Neural cell (in vitro differentiated cells): ENCODE measurements around the gene LRRC63. TPM values are rescaled to one million over a fixed set of nuclear protein-coding genes. Genes with fewer than 3 reads are reported as not detected.

Source experiments
- H2AFZ ChIP-seq: fragments of 200-600, 300-800 bp; sonication (generic), shearing (Covaris generic); 2 replicates; pipeline ENCODE4 v1.6.0; 2014; ENCODE audit warnings: low read depth, mild to moderate bottlenecking, antibody characterized with exemption, low read length, moderate library complexity
- H3F3A ChIP-seq: fragments of 200-600 bp; shearing (Covaris generic); 2 replicates; pipeline ENCODE4 v1.6.1; 2016; ENCODE audit warnings: mild to moderate bottlenecking, moderate library complexity, mixed read lengths, antibody characterized with exemption, low read length; ENCODE audit not compliant: insufficient read depth, poor library complexity, severe bottlenecking
- H3K27ac ChIP-seq: fragments of 200-600, 300-800 bp; sonication (generic), shearing (Covaris generic); 2 replicates; pipeline ENCODE4 v1.5.1; 2014; ENCODE audit warnings: mild to moderate bottlenecking, low read length, moderate library complexity
- H3K27me3 ChIP-seq: fragments of 300-800, 200-600 bp; sonication (generic), shearing (Covaris generic); 2 replicates; pipeline ENCODE4 v1.6.0; 2014; ENCODE audit warnings: mild to moderate bottlenecking, low read depth, low read length, moderate library complexity; ENCODE audit not compliant: insufficient read depth
- H3K36me3 ChIP-seq: fragments of 300-800, 200-600 bp; sonication (generic), shearing (Covaris generic); 2 replicates; pipeline ENCODE4 v1.5.1; 2014; ENCODE audit warnings: mild to moderate bottlenecking, antibody characterized with exemption, low read length, moderate library complexity; ENCODE audit not compliant: insufficient read depth
- H3K4me2 ChIP-seq: fragments of 300-800, 200-600 bp; sonication (generic), shearing (Covaris generic); 2 replicates; pipeline ENCODE4 v1.6.0; 2014; ENCODE audit warnings: mild to moderate bottlenecking, low read length
- H3K4me3 ChIP-seq: fragments of 300-800, 200-600 bp; sonication (generic), shearing (Covaris generic); 2 replicates; pipeline ENCODE4 v1.5.1; 2014; ENCODE audit warnings: mild to moderate bottlenecking, low read length, moderate library complexity
- H3K79me2 ChIP-seq: fragments of 200-600 bp; shearing (Covaris generic); replicated peaks from 2 replicates; pipeline ENCODE4 v1.6.0; 2014; ENCODE audit warnings: mild to moderate bottlenecking, low read length, moderate library complexity; ENCODE audit not compliant: insufficient read depth
- H3K9ac ChIP-seq: fragments of 300-800, 200-600 bp; sonication (generic), shearing (Covaris generic); 2 replicates; pipeline ENCODE4 v1.6.1; 2016; ENCODE audit warnings: mild to moderate bottlenecking, low read length, mixed read lengths
- H3K9me2 ChIP-seq: fragments of 200-600 bp; shearing (Covaris generic); 2 replicates; pipeline ENCODE4 v1.6.1; 2016; ENCODE audit warnings: mild to moderate bottlenecking, low read length, mixed read lengths; ENCODE audit not compliant: insufficient read depth
- H3K9me3 ChIP-seq: fragments of 200-600, 300-800 bp; sonication (generic), shearing (Covaris generic); 2 replicates; pipeline ENCODE4 v1.6.1; 2016; ENCODE audit warnings: mild to moderate bottlenecking, mixed run types, low read length, moderate library complexity, mixed read lengths
- H4K20me1 ChIP-seq: fragments of 200-600 bp; shearing (Covaris generic); 2 replicates; pipeline ENCODE4 v1.6.1; 2016; ENCODE audit warnings: mild to moderate bottlenecking, mixed run types; ENCODE audit not compliant: insufficient read depth
- EP300 ChIP-seq: fragments of 450-650 bp; conservative IDR thresholded peaks from 2 replicates; pipeline ENCODE4 v1.6.1; 2014; ENCODE audit warnings: antibody characterized with exemption, mild to moderate bottlenecking, moderate library complexity; ENCODE audit not compliant: poor library complexity, severe bottlenecking
- EZH2 ChIP-seq: fragments of 200-600, 300-800 bp; shearing (Covaris generic), sonication (generic); IDR thresholded peaks from 2 replicates; pipeline ENCODE4 v1.6.1; 2014; ENCODE audit warnings: antibody characterized with exemption, low read length, borderline replicate concordance, mild to moderate bottlenecking; ENCODE audit not compliant: insufficient read depth, poor library complexity, severe bottlenecking
- MXI1 ChIP-seq: fragments of 450-650 bp; conservative IDR thresholded peaks from 2 replicates; pipeline ENCODE4 v1.6.1; 2014; ENCODE audit warnings: antibody characterized with exemption, mild to moderate bottlenecking; ENCODE audit not compliant: poor library complexity, severe bottlenecking
- POLR2AphosphoS5 ChIP-seq: IDR thresholded peaks from 2 replicates; pipeline ENCODE4 v1.6.1; 2012
- RAD21 ChIP-seq: fragments of 450-650 bp; conservative IDR thresholded peaks from 2 replicates; pipeline ENCODE4 v1.6.1; 2014; ENCODE audit warnings: antibody characterized with exemption, mild to moderate bottlenecking, moderate library complexity
- SMC3 ChIP-seq: fragments of 450-650 bp; conservative IDR thresholded peaks from 2 replicates; pipeline ENCODE4 v1.6.1; 2014; ENCODE audit warnings: antibody characterized with exemption, mild to moderate bottlenecking, moderate library complexity; ENCODE audit not compliant: poor library complexity
- TAF1 ChIP-seq: IDR thresholded peaks from 2 replicates; pipeline ENCODE4 v1.6.1; 2012; ENCODE audit warnings: low read depth
- polyA plus RNA-seq: library from polyadenylated mRNA; depleted of rRNA; stranded (reverse); fragments of >200 nt; gene quantifications from 2 replicates; pipeline ENCODE4 v1.2.3, GENCODE V29; 2014
- TF ChIP-seq, protein P1 (sequence below): IDR thresholded peaks from 2 replicates; pipeline ENCODE4 v1.6.1; 2012; ENCODE audit warnings: borderline replicate concordance
- TF ChIP-seq, protein P2 (sequence below): fragments of 450-650 bp; IDR thresholded peaks from 2 replicates; pipeline ENCODE4 v1.5.1; 2014; ENCODE audit warnings: antibody characterized with exemption, mild to moderate bottlenecking, moderate library complexity; ENCODE audit not compliant: poor library complexity, severe bottlenecking

Gene LRRC63
- polyA plus RNA-seq, 1 donor from 2014 or later, result not detected

- Histone ChIP-seq H3F3A (no peaks in the 10 kb centered on the region), H3K9me3 (no peaks in the 10 kb centered on the region), H3K36me3 (no peaks in the 10 kb centered on the region), H3K27me3 (no peaks in the 10 kb centered on the region), H3K79me2 (no peaks in the 10 kb centered on the region), H2AFZ (no peak overlapping the region), H3K9me2 (no peaks in the 10 kb centered on the region), H4K20me1 (no peaks in the 10 kb centered on the region), H3K27ac (no peak overlapping the region), H3K4me3 (no peak overlapping the region), H3K9ac (no peak overlapping the region), H3K4me2 (no peak overlapping the region)
- TF ChIP-seq SMC3, result no peak
- TF ChIP-seq, protein P1, sequence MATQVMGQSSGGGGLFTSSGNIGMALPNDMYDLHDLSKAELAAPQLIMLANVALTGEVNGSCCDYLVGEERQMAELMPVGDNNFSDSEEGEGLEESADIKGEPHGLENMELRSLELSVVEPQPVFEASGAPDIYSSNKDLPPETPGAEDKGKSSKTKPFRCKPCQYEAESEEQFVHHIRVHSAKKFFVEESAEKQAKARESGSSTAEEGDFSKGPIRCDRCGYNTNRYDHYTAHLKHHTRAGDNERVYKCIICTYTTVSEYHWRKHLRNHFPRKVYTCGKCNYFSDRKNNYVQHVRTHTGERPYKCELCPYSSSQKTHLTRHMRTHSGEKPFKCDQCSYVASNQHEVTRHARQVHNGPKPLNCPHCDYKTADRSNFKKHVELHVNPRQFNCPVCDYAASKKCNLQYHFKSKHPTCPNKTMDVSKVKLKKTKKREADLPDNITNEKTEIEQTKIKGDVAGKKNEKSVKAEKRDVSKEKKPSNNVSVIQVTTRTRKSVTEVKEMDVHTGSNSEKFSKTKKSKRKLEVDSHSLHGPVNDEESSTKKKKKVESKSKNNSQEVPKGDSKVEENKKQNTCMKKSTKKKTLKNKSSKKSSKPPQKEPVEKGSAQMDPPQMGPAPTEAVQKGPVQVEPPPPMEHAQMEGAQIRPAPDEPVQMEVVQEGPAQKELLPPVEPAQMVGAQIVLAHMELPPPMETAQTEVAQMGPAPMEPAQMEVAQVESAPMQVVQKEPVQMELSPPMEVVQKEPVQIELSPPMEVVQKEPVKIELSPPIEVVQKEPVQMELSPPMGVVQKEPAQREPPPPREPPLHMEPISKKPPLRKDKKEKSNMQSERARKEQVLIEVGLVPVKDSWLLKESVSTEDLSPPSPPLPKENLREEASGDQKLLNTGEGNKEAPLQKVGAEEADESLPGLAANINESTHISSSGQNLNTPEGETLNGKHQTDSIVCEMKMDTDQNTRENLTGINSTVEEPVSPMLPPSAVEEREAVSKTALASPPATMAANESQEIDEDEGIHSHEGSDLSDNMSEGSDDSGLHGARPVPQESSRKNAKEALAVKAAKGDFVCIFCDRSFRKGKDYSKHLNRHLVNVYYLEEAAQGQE, result no peak
- no peak for TF ChIP-seq POLR2AphosphoS5
- TF ChIP-seq EP300, result no peak
- no peak for TF ChIP-seq MXI1
Measured at GRCh38 chr13:46304546-46304945, 92.8 kb downstream of the LRRC63 start.

GRCh38 chr13:46307554-46307953, 95.8 kb downstream of the LRRC63 start:
- no peak overlapping the region for H3K9ac ChIP-seq
- H3K36me3 ChIP-seq, result no peaks in the 10 kb centered on the region
- no peaks in the 10 kb centered on the region for H3K9me3 ChIP-seq
- H3K79me2 ChIP-seq, result no peaks in the 10 kb centered on the region
- H4K20me1 ChIP-seq, result no peaks in the 10 kb centered on the region
- no peaks in the 10 kb centered on the region for H3K9me2 ChIP-seq
- H3K27ac ChIP-seq, result no peak overlapping the region
- no peak overlapping the region for H2AFZ ChIP-seq
- H3K4me2 ChIP-seq, result no peak overlapping the region
- H3K4me3 ChIP-seq, result no peak overlapping the region
- TF ChIP-seq, protein P1, result no peak
- TF ChIP-seq MXI1 (no peak), TAF1 (no peak), EP300 (no peak), RAD21 (no peak)
- H3F3A ChIP-seq, result no peaks in the 10 kb centered on the region
- H3K27me3 ChIP-seq, result no peaks in the 10 kb centered on the region

DNA sequence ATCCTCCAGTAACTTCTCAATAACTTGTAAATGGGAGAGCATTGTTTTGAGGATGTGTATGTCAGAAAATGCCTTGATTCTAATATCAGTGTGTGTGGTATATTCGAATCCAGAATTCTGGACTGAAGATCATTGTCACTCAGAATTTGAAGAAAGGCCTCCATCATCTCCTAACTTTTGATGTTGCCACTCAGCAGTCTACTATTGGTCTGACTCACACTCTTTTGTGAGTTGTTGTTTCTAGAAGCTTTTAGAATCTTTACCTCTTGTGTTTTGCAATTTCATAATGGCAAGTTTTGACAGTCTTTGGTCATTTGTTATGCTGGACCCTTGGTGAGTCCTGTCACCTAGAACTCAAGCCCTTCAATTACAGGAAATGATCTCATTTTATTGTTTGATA, 98.3 kb downstream of the LRRC63 start:
- Histone ChIP-seq H4K20me1 (no peaks in the 10 kb centered on the region), H3K27ac (no peak overlapping the region), H3K27me3 (no peaks in the 10 kb centered on the region), H2AFZ (no peak overlapping the region), H3F3A (no peaks in the 10 kb centered on the region), H3K79me2 (no peaks in the 10 kb centered on the region), H3K9ac (no peak overlapping the region), H3K4me2 (no peak overlapping the region), H3K36me3 (no peaks in the 10 kb centered on the region), H3K4me3 (no peak overlapping the region), H3K9me2 (no peaks in the 10 kb centered on the region), H3K9me3 (no peaks in the 10 kb centered on the region)
- TF ChIP-seq, protein P1, result no peak
- TF ChIP-seq POLR2AphosphoS5 (no peak), SMC3 (no peak), MXI1 (no peak), EZH2 (no peak), TAF1 (no peak), RAD21 (no peak), EP300 (no peak)
- TF ChIP-seq, protein P2, sequence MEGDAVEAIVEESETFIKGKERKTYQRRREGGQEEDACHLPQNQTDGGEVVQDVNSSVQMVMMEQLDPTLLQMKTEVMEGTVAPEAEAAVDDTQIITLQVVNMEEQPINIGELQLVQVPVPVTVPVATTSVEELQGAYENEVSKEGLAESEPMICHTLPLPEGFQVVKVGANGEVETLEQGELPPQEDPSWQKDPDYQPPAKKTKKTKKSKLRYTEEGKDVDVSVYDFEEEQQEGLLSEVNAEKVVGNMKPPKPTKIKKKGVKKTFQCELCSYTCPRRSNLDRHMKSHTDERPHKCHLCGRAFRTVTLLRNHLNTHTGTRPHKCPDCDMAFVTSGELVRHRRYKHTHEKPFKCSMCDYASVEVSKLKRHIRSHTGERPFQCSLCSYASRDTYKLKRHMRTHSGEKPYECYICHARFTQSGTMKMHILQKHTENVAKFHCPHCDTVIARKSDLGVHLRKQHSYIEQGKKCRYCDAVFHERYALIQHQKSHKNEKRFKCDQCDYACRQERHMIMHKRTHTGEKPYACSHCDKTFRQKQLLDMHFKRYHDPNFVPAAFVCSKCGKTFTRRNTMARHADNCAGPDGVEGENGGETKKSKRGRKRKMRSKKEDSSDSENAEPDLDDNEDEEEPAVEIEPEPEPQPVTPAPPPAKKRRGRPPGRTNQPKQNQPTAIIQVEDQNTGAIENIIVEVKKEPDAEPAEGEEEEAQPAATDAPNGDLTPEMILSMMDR, result no peak
